IMR-90 (cell line): ENCODE measurements around the gene EXPH5. TPM values are rescaled to one million over a fixed set of nuclear protein-coding genes. Genes with fewer than 3 reads are reported as not detected.

ENCODE experiments used
- ATAC-seq: fragments of 200-7000 bp; cut with Tn5 transposase; 2 replicates; pipeline ENCODE4 v1.9.1; 2020; ENCODE audit warnings: low read depth, mild to moderate bottlenecking, moderate library complexity
- BruUV-seq: library from RNA; stranded (reverse); fragments of 400-500 nt; replicated peaks from 2 replicates; lab custom pipeline; 2021; lab: Mats Ljungman, UMichigan
- CTCF ChIA-PET: fragments of 300-600 bp; formaldehyde crosslinking; extraction: SDS; loops from one replicate; lab custom pipeline; 2021; ENCODE audit warnings: antibody characterized with exemption; lab: Yijun Ruan, JAX
- POLR2A ChIA-PET: fragments of 300-600 bp; sonication (Branson Sonifier 250); formaldehyde crosslinking; loops from one replicate; lab custom pipeline; 2022; ENCODE audit warnings: antibody characterized with exemption; ENCODE audit not compliant: unreplicated experiment; lab: Charles Lee
- DNase-seq: peaks from one replicate; pipeline ENCODE4 v3.0.0; 2013
- H2AFZ ChIP-seq: replicated peaks from 2 replicates; pipeline ENCODE3; 2013; ENCODE audit warnings: low read length, mild to moderate bottlenecking; ENCODE audit not compliant: poor library complexity
- H2AK5ac ChIP-seq: 2 replicates; pipeline ENCODE4 v1.6.1; 2013; ENCODE audit warnings: low read depth, low read length, inconsistent platforms
- H2AK9ac ChIP-seq: replicated peaks from 2 replicates; pipeline ENCODE3; 2013; ENCODE audit warnings: mild to moderate bottlenecking, low read depth, low read length, moderate library complexity; ENCODE audit not compliant: poor library complexity
- H2BK120ac ChIP-seq: 2 replicates; pipeline ENCODE4 v1.6.1; 2013; ENCODE audit warnings: low read depth, low read length, inconsistent platforms
- H2BK15ac ChIP-seq: 3 replicates; pipeline ENCODE4 v1.6.1; 2013; ENCODE audit warnings: low read depth, low read length, inconsistent platforms
- H2BK20ac ChIP-seq: 2 replicates; pipeline ENCODE4 v1.6.1; 2013; ENCODE audit warnings: low read depth, mild to moderate bottlenecking, inconsistent platforms, low read length, moderate library complexity
- H2BK5ac ChIP-seq: 2 replicates; pipeline ENCODE4 v1.6.1; 2013; ENCODE audit warnings: mild to moderate bottlenecking, low read depth, low read length, inconsistent platforms; ENCODE audit not compliant: poor library complexity, severe bottlenecking
- H3K14ac ChIP-seq: replicated peaks from 2 replicates; pipeline ENCODE4 v1.6.1; 2013; ENCODE audit warnings: low read depth, low read length, inconsistent platforms
- H3K18ac ChIP-seq: 2 replicates; pipeline ENCODE4 v1.6.1; 2013; ENCODE audit warnings: low read depth, low read length, control low read depth
- H3K23ac ChIP-seq: 2 replicates; pipeline ENCODE4 v1.6.1; 2013; ENCODE audit warnings: low read depth, low read length, inconsistent platforms
- H3K27ac ChIP-seq: 2 replicates; pipeline ENCODE4 v1.5.1; 2013; ENCODE audit warnings: mild to moderate bottlenecking, control low read depth, low read length; ENCODE audit not compliant: insufficient read depth
- H3K27me3 ChIP-seq: 2 replicates; pipeline ENCODE4 v1.6.1; 2013; ENCODE audit warnings: low read length; ENCODE audit not compliant: control insufficient read depth, insufficient read depth
- H3K36me3 ChIP-seq: 2 replicates; pipeline ENCODE4 v1.6.1; 2013; ENCODE audit warnings: low read length, mixed read lengths; ENCODE audit not compliant: control insufficient read depth, insufficient read depth
- H3K4ac ChIP-seq: 2 replicates; pipeline ENCODE4 v1.6.1; 2013; ENCODE audit warnings: low read depth, low read length, inconsistent platforms
- H3K4me1 ChIP-seq: 2 replicates; pipeline ENCODE4 v1.6.1; 2013; ENCODE audit warnings: low read length, mixed read lengths; ENCODE audit not compliant: control insufficient read depth, insufficient read depth
- H3K4me2 ChIP-seq: 2 replicates; pipeline ENCODE4 v1.6.1; 2013; ENCODE audit warnings: low read depth, mild to moderate bottlenecking, control low read depth, low read length, moderate library complexity
- H3K4me3 ChIP-seq: 2 replicates; pipeline ENCODE4 v1.5.1; 2013; ENCODE audit warnings: low read depth, mild to moderate bottlenecking, control low read depth, low read length, moderate library complexity; ENCODE audit not compliant: insufficient read depth
- H3K56ac ChIP-seq: 2 replicates; pipeline ENCODE4 v1.6.1; 2013; ENCODE audit warnings: low read length, inconsistent platforms; ENCODE audit not compliant: insufficient read depth; ENCODE audit errors: extremely low read depth
- H3K79me1 ChIP-seq, 2 experiments: 2 replicates each; pipeline ENCODE4 v1.6.1; 2013; ENCODE audit warnings: low read length in 2 of 2, inconsistent platforms in 1 of 2, low read depth in 1 of 2
- H3K9ac ChIP-seq: 2 replicates; pipeline ENCODE4 v1.6.1; 2013; ENCODE audit warnings: low read depth, low read length, control low read depth
- H3K9me1 ChIP-seq: 2 replicates; pipeline ENCODE4 v1.6.1; 2013; ENCODE audit warnings: low read length, inconsistent platforms; ENCODE audit not compliant: insufficient read depth
- H3K9me3 ChIP-seq: 2 replicates; pipeline ENCODE4 v1.6.1; 2013; ENCODE audit warnings: low read length; ENCODE audit not compliant: control insufficient read depth, insufficient read depth
- H4K20me1 ChIP-seq: 2 replicates; pipeline ENCODE4 v1.6.1; 2013; ENCODE audit warnings: low read length, inconsistent platforms; ENCODE audit not compliant: insufficient read depth
- H4K5ac ChIP-seq: 2 replicates; pipeline ENCODE4 v1.6.1; 2013; ENCODE audit warnings: mild to moderate bottlenecking, low read depth, low read length, control low read depth
- H4K8ac ChIP-seq, 2 experiments: 2 replicates each; pipeline ENCODE4 v1.6.1; 2013; ENCODE audit warnings: low read depth in 2 of 2, low read length in 2 of 2, control low read depth in 1 of 2, inconsistent platforms in 1 of 2
- H4K91ac ChIP-seq: 2 replicates; pipeline ENCODE4 v1.6.1; 2013; ENCODE audit warnings: low read depth, low read length, inconsistent platforms; ENCODE audit not compliant: insufficient read depth
- BHLHE40 ChIP-seq: fragments of 150-350 bp; IDR thresholded peaks from 2 replicates; pipeline ENCODE4 v1.6.1; 2016; ENCODE audit warnings: mild to moderate bottlenecking, low read depth, low read length
- CEBPB ChIP-seq: IDR thresholded peaks from 2 replicates; pipeline ENCODE4 v1.6.1; 2012; ENCODE audit warnings: low read depth, low read length, improper control_type of control experiment
- CTCF ChIP-seq: conservative IDR thresholded peaks from 2 replicates; pipeline ENCODE4 v1.5.1; 2012; ENCODE audit warnings: mild to moderate bottlenecking, low read depth, low read length, improper control_type of control experiment
- FOS ChIP-seq: fragments of 150-350 bp; IDR thresholded peaks from 2 replicates; pipeline ENCODE4 v1.6.1; 2016; ENCODE audit warnings: low read depth, low read length
- MAFK ChIP-seq: IDR thresholded peaks from 2 replicates; pipeline ENCODE4 v1.6.1; 2012; ENCODE audit warnings: low read depth, low read length, improper control_type of control experiment
- POLR2A ChIP-seq: IDR thresholded peaks from 2 replicates; pipeline ENCODE4 v1.6.1; 2012; ENCODE audit warnings: mild to moderate bottlenecking, low read depth, low read length
- RAD21 ChIP-seq: IDR thresholded peaks from 2 replicates; pipeline ENCODE4 v1.6.1; 2012; ENCODE audit warnings: low read length, improper control_type of control experiment
- SMC3 ChIP-seq: fragments of 150-350 bp; IDR thresholded peaks from 2 replicates; pipeline ENCODE4 v1.6.1; 2016; ENCODE audit warnings: low read depth, mild to moderate bottlenecking, antibody characterized with exemption, low read length, moderate library complexity
- WGBS, 2 experiments: methylation state at CpG; one replicate each; pipeline versions ENCODE4 v1.1.5 to v1.1.7; 2013; ENCODE audit warnings: missing lambda C conversion rate in 2 of 2; ENCODE audit not compliant: insufficient read length in 1 of 2; ENCODE audit errors: extremely low coverage in 2 of 2; 5-methylcytosine and 5-hydroxymethylcytosine counted together
- dilution Hi-C: fragments of 300-500 bp; cut with HindIII; formaldehyde crosslinking; loops from one replicate; pipeline ENCODE4 v1.14.3; 2018; ENCODE audit warnings: low sequenced_read_pairs; ENCODE audit not compliant: unreplicated experiment
- in situ Hi-C: fragments of 300-500 bp; cut with MboI; formaldehyde crosslinking; loops from 3 replicates; pipeline ENCODE4 v1.14.3; 2019; ENCODE audit warnings: low sequenced_read_pairs, inconsistent platforms, mixed read lengths
- intact Hi-C: fragments of 100-400 bp; cut with micrococcal nuclease; formaldehyde crosslinking; loops from 2 replicates; pipeline ENCODE4 v1.10.0; 2022
- polyA plus RNA-seq, 3 experiments: library from polyadenylated mRNA; depleted of rRNA; stranded (reverse); fragments of >200 nt; gene quantifications; 2 replicates each; pipeline ENCODE4 v1.2.3, GENCODE V29; 2012; ENCODE audit warnings: low replicate concordance in 1 of 3
- total RNA-seq: library from RNA; depleted of rRNA; stranded (reverse); fragments of >200 nt; gene quantifications from 2 replicates; pipeline ENCODE4 v1.2.3, GENCODE V29; 2012

EXPH5 gene
- total and polyA plus RNA-seq, 2 of the 4 experiments (the other 2 are of a cell fraction) = 0.05 to 0.72 TPM

- no peaks in the 10 kb centered on the region for H4K20me1 ChIP-seq
- H3K9me3 ChIP-seq = no peaks in the 10 kb centered on the region
- no peak for TF ChIP-seq FOS
- TF ChIP-seq POLR2A = no peak
- no peak for TF ChIP-seq SMC3
- no peak for TF ChIP-seq MAFK
- no peak for TF ChIP-seq CTCF
- TF ChIP-seq RAD21 = no peak
- TF ChIP-seq BHLHE40 = no peak
- TF ChIP-seq CEBPB = no peak
- no peak overlapping the region for H2BK15ac ChIP-seq
- no peak overlapping the region for H3K4ac ChIP-seq
- H2AFZ ChIP-seq = peak overlapping the region; percentile 6
- no peaks in the 10 kb centered on the region for H3K27me3 ChIP-seq
- dilution Hi-C loops (no loop called here), in situ Hi-C loops (no loop called here), intact Hi-C loops (no loop called here)
- H4K8ac ChIP-seq = no peak overlapping the region
- WGBS, 2 experiments = no CpG with 5 or more reads among the region's 2 CpGs
- ATAC-seq = no peak
- ChIA-PET POLR2A (no interaction called here), CTCF (no interaction called here)
- H3K27ac ChIP-seq = no peak overlapping the region
- H3K9ac ChIP-seq = no peak overlapping the region
- H3K56ac ChIP-seq = no peak overlapping the region
- no peak overlapping the region for H3K18ac ChIP-seq
- peaks cover 8 to 20% of the 10 kb centered on the region in 2 experiments; a peak in 3 of 4 replicates for H3K79me1 ChIP-seq
- H3K4me1 ChIP-seq = peaks cover 3% of the 10 kb centered on the region
- no peaks in the 10 kb centered on the region for H3K36me3 ChIP-seq
- H3K4me3 ChIP-seq = no peak overlapping the region
- H3K9me1 ChIP-seq = no peaks in the 10 kb centered on the region
- peak overlapping the region; percentile 26; the same call in 1 of the 2 replicates for H2BK120ac ChIP-seq
- no TSS peak for BruUV-seq
- H2AK5ac ChIP-seq = no peak overlapping the region
- no peak overlapping the region for H4K5ac ChIP-seq
- no peak overlapping the region for H3K14ac ChIP-seq
- no peak for DNase-seq
- no peak overlapping the region for H2AK9ac ChIP-seq
- H3K23ac ChIP-seq = no peak overlapping the region
- no peak overlapping the region for H4K91ac ChIP-seq
- no peak overlapping the region for H2BK20ac ChIP-seq
- no peak overlapping the region for H2BK5ac ChIP-seq
- no peak overlapping the region for H3K4me2 ChIP-seq
Observed at GRCh38 chr11:108500721-108501120, 92.8 kb downstream of the EXPH5 start.
